Measurements from ENCODE around the gene CASKIN2. TPM values are rescaled to one million over a fixed set of nuclear protein-coding genes. Genes with fewer than 3 reads are reported as not detected.

The CASKIN2 gene
- total RNA-seq, 1 experiment from 2014 or later, result 41.8 TPM

DNA sequence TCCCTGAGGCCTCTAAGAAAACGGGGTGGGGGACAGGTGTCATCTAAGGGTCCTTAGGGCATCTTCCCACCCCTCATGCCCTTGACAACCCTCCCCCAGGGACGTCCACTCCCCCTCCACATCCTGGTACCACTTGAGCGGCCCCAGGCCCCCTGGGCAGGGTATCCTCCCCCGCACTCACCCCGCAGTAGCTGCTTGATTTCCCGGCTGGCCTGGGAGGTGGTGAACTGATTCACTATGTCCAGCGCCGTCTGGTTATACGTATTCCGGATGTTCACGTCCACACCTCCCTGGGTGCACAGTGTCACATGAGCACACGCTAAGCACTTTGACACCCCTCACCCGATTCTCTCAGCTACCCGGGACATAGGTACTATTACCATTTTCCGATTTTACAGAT lies 9.7 kb downstream of the CASKIN2 start:
- Histone ChIP-seq H3K4me1 (peaks cover 4% of the 10 kb centered on the region; the same call in 1 of the 2 replicates), H3K9me3 (no peaks in the 10 kb centered on the region), H3K36me3 (ENCODE audit: control insufficient read depth, insufficient read depth, low read length) (peaks cover 1% of the 10 kb centered on the region; the same call in 1 of the 2 replicates), H3K4me3 (ENCODE audit: low read depth, low read length) (no peak overlapping the region), H3K27me3 (replicated peaks; ENCODE audit: control insufficient read depth, insufficient read depth, low read length) (no peaks in the 10 kb centered on the region)
- peaks cover 9% of the 10 kb centered on the region for H3K4me1 Mint-ChIP-seq (ENCODE audit: low read depth, unreplicated experiment)
- H3K4me3 Mint-ChIP-seq (ENCODE audit: unreplicated experiment), result no peak overlapping the region
- ChIA-PET CTCF (interaction anchor here (2.1 kb wide), 1 partner anchor 11 kb away, joined by 7 read pairs; the partner anchor contains the start of gene TSEN54), POLR2A (no interaction called here)
- H3K36me3 Mint-ChIP-seq (ENCODE audit: insufficient read depth, unreplicated experiment), result peaks cover 58% of the 10 kb centered on the region
- no peak for DNase-seq
- no TSS peak for BruUV-seq (replicated peaks)
- intact Hi-C loops (cut with micrococcal nuclease; ENCODE audit: unreplicated experiment), result no loop called here
- no peaks in the 10 kb centered on the region for H3K9me3 Mint-ChIP-seq (ENCODE audit: unreplicated experiment)
- H3K27ac Mint-ChIP-seq (ENCODE audit: unreplicated experiment), result no peak overlapping the region
- TF ChIP-seq, protein P1, sequence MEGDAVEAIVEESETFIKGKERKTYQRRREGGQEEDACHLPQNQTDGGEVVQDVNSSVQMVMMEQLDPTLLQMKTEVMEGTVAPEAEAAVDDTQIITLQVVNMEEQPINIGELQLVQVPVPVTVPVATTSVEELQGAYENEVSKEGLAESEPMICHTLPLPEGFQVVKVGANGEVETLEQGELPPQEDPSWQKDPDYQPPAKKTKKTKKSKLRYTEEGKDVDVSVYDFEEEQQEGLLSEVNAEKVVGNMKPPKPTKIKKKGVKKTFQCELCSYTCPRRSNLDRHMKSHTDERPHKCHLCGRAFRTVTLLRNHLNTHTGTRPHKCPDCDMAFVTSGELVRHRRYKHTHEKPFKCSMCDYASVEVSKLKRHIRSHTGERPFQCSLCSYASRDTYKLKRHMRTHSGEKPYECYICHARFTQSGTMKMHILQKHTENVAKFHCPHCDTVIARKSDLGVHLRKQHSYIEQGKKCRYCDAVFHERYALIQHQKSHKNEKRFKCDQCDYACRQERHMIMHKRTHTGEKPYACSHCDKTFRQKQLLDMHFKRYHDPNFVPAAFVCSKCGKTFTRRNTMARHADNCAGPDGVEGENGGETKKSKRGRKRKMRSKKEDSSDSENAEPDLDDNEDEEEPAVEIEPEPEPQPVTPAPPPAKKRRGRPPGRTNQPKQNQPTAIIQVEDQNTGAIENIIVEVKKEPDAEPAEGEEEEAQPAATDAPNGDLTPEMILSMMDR (IDR thresholded peaks at IDR 0.05; ENCODE audit: insufficient read depth in 1 of 2, low read depth in 1 of 2, low read length in 1 of 2, severe bottlenecking in 1 of 2, unreplicated experiment in 1 of 2), result no peak
- H3K27me3 Mint-ChIP-seq (ENCODE audit: insufficient read depth, unreplicated experiment), result no peaks in the 10 kb centered on the region

DNA sequence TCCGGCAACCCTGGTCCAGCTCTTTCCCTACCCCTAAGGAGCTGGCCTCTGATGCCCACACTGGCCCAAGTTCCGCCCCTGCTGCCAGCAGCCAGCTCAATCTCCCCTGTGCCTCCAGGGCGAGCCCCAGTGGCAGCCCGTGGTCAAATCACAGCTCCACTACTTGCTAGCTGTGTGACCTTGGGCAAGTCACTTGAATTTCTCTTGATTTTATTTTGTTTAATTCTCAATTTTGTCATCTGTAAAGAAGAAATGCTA lies 10.3 kb downstream of the CASKIN2 start:
- no peak overlapping the region for H3K4me3 ChIP-seq (ENCODE audit: low read depth, low read length)
- no peaks in the 10 kb centered on the region for H3K27me3 Mint-ChIP-seq (ENCODE audit: insufficient read depth, unreplicated experiment)
- H3K27ac Mint-ChIP-seq (ENCODE audit: unreplicated experiment), result peak overlapping the region; percentile 15
- H3K9me3 ChIP-seq, result no peaks in the 10 kb centered on the region
- CTCF ChIA-PET, result interaction anchor here (2.1 kb wide), 1 partner anchor 11 kb away, joined by 7 read pairs; the partner anchor contains the start of gene TSEN54
- no peaks in the 10 kb centered on the region for H3K9me3 Mint-ChIP-seq (ENCODE audit: unreplicated experiment)
- BruUV-seq (replicated peaks), result no TSS peak
- no peak for DNase-seq
- TF ChIP-seq, protein P1 (IDR thresholded peaks at IDR 0.05; ENCODE audit: insufficient read depth in 1 of 2, low read depth in 1 of 2, low read length in 1 of 2, severe bottlenecking in 1 of 2, unreplicated experiment in 1 of 2), result no peak
- peaks cover 4% of the 10 kb centered on the region; the same call in 1 of the 2 replicates for H3K4me1 ChIP-seq
- H3K4me1 Mint-ChIP-seq (ENCODE audit: low read depth, unreplicated experiment), result peaks cover 9% of the 10 kb centered on the region
- intact Hi-C loops (cut with micrococcal nuclease; ENCODE audit: unreplicated experiment), result no loop called here
- POLR2A ChIA-PET, result no interaction called here
- H3K36me3 Mint-ChIP-seq (ENCODE audit: insufficient read depth, unreplicated experiment), result peaks cover 62% of the 10 kb centered on the region
- H3K36me3 ChIP-seq (ENCODE audit: control insufficient read depth, insufficient read depth, low read length), result peaks cover 1% of the 10 kb centered on the region; the same call in 1 of the 2 replicates
- no peak overlapping the region for H3K4me3 Mint-ChIP-seq (ENCODE audit: unreplicated experiment)
- H3K27me3 ChIP-seq (replicated peaks; ENCODE audit: control insufficient read depth, insufficient read depth, low read length), result no peaks in the 10 kb centered on the region

DNA sequence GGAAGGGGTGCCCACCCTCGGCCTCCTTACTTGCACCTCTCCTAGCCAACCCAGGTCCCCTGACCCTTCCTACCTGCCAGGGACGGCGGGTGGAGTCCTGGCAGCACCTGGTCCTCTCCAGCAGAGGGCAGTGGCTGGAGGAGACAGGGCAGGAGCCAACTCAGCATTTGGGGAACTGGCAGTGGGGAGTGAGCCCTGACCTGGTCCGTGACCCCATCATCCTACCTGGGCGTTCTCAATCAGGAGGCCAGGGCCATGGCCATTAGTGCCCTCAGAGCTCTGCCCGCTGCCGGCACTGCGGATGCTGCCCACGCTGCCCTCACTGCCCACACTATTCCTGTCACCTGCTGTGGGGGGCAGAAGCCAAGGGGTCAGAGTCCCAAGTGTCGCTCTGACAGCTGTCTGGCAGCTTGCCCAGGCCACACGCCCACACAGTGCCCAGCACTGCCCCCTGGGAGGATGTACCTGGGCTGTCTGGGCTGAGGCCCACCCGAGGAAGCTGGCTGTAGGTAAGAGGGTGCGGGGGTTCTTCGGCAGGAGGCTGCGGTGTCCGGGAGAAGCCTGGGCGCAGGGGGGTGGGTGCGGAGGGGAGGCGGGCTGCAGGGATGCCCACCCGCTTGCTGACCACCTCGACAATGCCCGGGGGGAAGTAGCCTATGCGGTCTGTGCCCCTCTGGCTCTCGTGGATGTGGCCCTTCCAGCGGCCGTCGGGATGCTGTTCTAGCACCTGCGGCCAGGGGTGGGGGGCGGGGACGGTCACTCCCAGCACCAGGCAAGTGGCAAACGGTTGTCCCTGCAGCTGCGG lies 10.8 kb downstream of the CASKIN2 start:
- Mint-ChIP-seq H3K4me3 (ENCODE audit: unreplicated experiment) (no peak overlapping the region), H3K27ac (ENCODE audit: unreplicated experiment) (peak overlapping the region; percentile 15), H3K36me3 (ENCODE audit: insufficient read depth, unreplicated experiment) (peaks cover 64% of the 10 kb centered on the region), H3K27me3 (ENCODE audit: insufficient read depth, unreplicated experiment) (no peaks in the 10 kb centered on the region), H3K9me3 (ENCODE audit: unreplicated experiment) (no peaks in the 10 kb centered on the region), H3K4me1 (ENCODE audit: low read depth, unreplicated experiment) (peaks cover 9% of the 10 kb centered on the region)
- TF ChIP-seq, protein P1 (IDR thresholded peaks at IDR 0.05; ENCODE audit: insufficient read depth in 1 of 2, low read depth in 1 of 2, low read length in 1 of 2, severe bottlenecking in 1 of 2, unreplicated experiment in 1 of 2), result peak; percentile 73 to 89
- Histone ChIP-seq H3K27me3 (replicated peaks; ENCODE audit: control insufficient read depth, insufficient read depth, low read length) (no peaks in the 10 kb centered on the region), H3K9me3 (no peaks in the 10 kb centered on the region), H3K36me3 (ENCODE audit: control insufficient read depth, insufficient read depth, low read length) (peaks cover 1% of the 10 kb centered on the region; the same call in 1 of the 2 replicates), H3K4me3 (ENCODE audit: low read depth, low read length) (no peak overlapping the region), H3K4me1 (peaks cover 4% of the 10 kb centered on the region; the same call in 1 of the 2 replicates)
- BruUV-seq (replicated peaks), result no TSS peak
- ChIA-PET POLR2A (no interaction called here), CTCF (interaction anchor here (0.6 to 2.1 kb wide), 5 partner anchors 12 to 141 kb away, joined by 3 to 7 read pairs (median 5); partner anchors contain the start of gene TSEN54)
- intact Hi-C loops (cut with micrococcal nuclease; ENCODE audit: unreplicated experiment), result loop anchor here (1.0 kb wide), 1 partner anchor 78 kb away; no protein-coding TSS in a partner anchor
- DNase-seq, result peak; percentile 66 to 70

Data from Caco-2 (cell line).